H1 (cell line): ENCODE data around the gene BRD1. TPM values are rescaled to one million over a fixed set of nuclear protein-coding genes. Genes with fewer than 3 reads are reported as not detected.

ENCODE experiments used
- polyA plus RNA-seq, 7 experiments: library from polyadenylated mRNA; depleted of rRNA in 3 of 7; stranded (reverse) in 5 of 7; unstranded in 2 of 7; fragments of >200 nt in 5 of 7; fragments of 200-250 nt in 2 of 7; gene quantifications; 1 replicate in 5 of 7; 2 replicates in 1 of 7; 4 replicates in 1 of 7; pipeline versions ENCODE4 v1.2.1 to v1.2.3, GENCODE V29; 2011 to 2013; ENCODE audit warnings: missing spikeins in 2 of 7, mixed read lengths in 2 of 7
- total RNA-seq: library from RNA; stranded (reverse); fragmentation: NEBNext Ultra II Directional; extraction: Animal tissue kit (Norgen Biotek cat#: 25700); gene quantifications from 2 replicates; pipeline ENCODE4 v1.2.1, GENCODE V29; 2021
- TF ChIP-seq, protein P1 (sequence below): IDR thresholded peaks from 2 replicates; pipeline ENCODE4 v1.6.1; 2011; ENCODE audit warnings: low read depth, mild to moderate bottlenecking, low read length; ENCODE audit not compliant: insufficient read depth

Gene BRD1
- total and polyA plus RNA-seq, 2 of the 8 experiments (the other 6 are each of a cell fraction or from before 2014, with no cell fraction given): 6.8 to 34.0 TPM

GRCh38 chr22:49811020-49811791, 16.5 kb downstream of the BRD1 start (continued):
- TF ChIP-seq, protein P1, sequence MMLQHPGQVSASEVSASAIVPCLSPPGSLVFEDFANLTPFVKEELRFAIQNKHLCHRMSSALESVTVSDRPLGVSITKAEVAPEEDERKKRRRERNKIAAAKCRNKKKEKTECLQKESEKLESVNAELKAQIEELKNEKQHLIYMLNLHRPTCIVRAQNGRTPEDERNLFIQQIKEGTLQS: no peak
